Activated T-helper 2 cell treated with anti-CD3 and anti-CD28 coated beads, Interferon-gamma antibody, Interleukin-2, Interleukin-4, amounts not matched to agents 10 μg/mL and 5 μg/mL and 100 μg/mL, durations not matched to agents 14 hours and 24 hours and 36 hours (primary cell): ENCODE measurements around the gene BEAN1. TPM values are rescaled to one million over a fixed set of nuclear protein-coding genes. Genes with fewer than 3 reads are reported as not detected.

Experiments used
- DNase-seq: peaks from one replicate; pipeline ENCODE4 v3.0.0; 2021; ENCODE audit warnings: low spot score
- H3K27ac Mint-ChIP-seq: one replicate; pipeline ENCODE4 v1.8.0; 2021; ENCODE audit warnings: mixed read lengths
- H3K27me3 Mint-ChIP-seq: one replicate; pipeline ENCODE4 v1.8.0; 2021; ENCODE audit warnings: low read depth, mixed read lengths
- H3K36me3 Mint-ChIP-seq: one replicate; pipeline ENCODE4 v1.8.0; 2021; ENCODE audit warnings: low read depth, mixed read lengths
- H3K4me1 Mint-ChIP-seq: one replicate; pipeline ENCODE4 v1.8.0; 2021; ENCODE audit warnings: low read depth, mixed read lengths
- H3K4me3 Mint-ChIP-seq: one replicate; pipeline ENCODE4 v1.8.0; 2021; ENCODE audit warnings: low read depth, mild to moderate bottlenecking, moderate library complexity, mixed read lengths
- H3K9me3 Mint-ChIP-seq: one replicate; pipeline ENCODE4 v1.8.0; 2021; ENCODE audit warnings: mixed read lengths
- intact Hi-C: fragments of 100-400 bp; cut with micrococcal nuclease; formaldehyde crosslinking; loops from one replicate; pipeline ENCODE4 v1.15.1; 2023
- total RNA-seq: library from RNA; stranded (reverse); gene quantifications from 2 replicates; pipeline ENCODE4 v1.2.3, GENCODE V29; 2022

BEAN1 gene
- total RNA-seq, 1 donor from 2014 or later: not detected

DNA sequence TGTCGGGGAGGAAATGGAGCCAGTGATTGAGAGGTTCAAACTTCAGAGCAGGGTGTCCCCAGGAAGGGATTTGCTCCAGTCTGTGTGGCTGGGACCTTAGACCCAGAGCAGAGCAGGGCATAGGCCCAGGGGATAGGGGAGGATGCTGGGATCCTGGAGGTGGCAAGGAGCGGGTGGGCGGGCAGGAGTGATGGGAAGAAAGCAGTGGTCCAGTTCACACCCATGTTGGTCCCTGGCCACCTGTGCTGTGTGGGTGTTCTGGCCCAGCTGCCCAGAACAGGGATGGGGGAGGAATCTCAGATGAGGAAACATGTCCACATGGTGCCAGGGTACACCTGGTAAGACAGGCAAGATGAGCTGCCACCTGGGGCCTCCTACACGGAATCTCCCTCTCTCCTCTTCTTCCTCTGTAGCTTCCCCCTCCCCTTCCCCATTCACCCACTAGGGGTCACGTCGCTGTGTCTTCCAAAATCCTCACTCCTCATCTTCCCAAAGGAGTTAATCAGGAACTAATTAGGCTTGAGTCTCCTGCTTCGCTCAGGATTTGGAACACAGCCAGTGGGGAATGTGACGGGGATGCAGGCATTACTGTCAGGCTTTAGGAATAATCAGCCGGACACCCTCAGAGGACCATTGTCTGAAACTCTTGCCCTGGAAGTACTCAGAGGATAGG is 2.3 kb downstream of the BEAN1 start:
- Mint-ChIP-seq H3K4me3 (no peak overlapping the region), H3K36me3 (no peaks in the 10 kb centered on the region), H3K27ac (no peak overlapping the region), H3K9me3 (no peaks in the 10 kb centered on the region), H3K4me1 (no peaks in the 10 kb centered on the region), H3K27me3 (peaks cover 68% of the 10 kb centered on the region)
- no peak for DNase-seq
- intact Hi-C loops: no loop called here

DNA sequence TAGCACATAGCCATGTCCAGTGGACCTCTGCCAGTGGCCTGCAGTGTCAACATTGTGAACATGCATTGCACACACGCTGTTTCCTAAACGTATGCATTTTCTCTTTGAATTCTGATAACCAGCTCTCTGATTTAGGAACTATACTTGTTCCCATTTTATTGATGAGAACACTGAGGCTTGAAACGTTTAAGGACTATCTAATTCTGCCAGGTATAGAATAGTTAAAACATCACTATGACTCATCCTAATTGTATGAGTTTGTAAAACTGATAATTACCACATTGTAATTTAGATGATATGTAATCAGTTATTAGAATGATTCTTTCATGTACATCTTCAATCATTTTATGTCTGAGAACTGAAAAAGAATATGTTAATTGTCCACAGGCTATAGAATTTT is 3.1 kb downstream of the BEAN1 start:
- H3K27me3 Mint-ChIP-seq: peaks cover 60% of the 10 kb centered on the region
- H3K9me3 Mint-ChIP-seq: no peaks in the 10 kb centered on the region
- H3K36me3 Mint-ChIP-seq: no peaks in the 10 kb centered on the region
- DNase-seq: no peak
- H3K4me3 Mint-ChIP-seq: no peak overlapping the region
- intact Hi-C loops: no loop called here
- H3K27ac Mint-ChIP-seq: no peak overlapping the region
- H3K4me1 Mint-ChIP-seq: no peaks in the 10 kb centered on the region

DNA sequence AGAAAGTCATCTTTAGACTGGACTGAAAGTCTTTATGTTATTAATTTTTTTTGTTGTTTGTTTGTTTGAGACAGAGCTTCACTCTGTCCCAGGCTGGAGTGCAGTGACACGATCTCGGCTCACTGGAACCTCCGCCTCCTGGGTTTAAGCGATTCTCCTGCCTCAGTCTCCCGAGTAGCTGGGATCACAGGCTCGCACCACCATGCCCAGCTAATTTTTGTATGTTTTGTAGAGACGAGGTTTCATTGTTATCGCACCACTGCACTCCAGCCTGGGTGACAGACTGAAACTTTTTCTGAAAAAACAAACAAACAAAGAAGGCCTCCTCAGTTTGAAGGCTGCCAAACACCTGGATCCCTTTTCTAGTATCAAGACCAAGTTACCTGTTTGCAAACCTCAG is 4.7 kb downstream of the BEAN1 start:
- H3K36me3 Mint-ChIP-seq: no peaks in the 10 kb centered on the region
- no peak overlapping the region for H3K27ac Mint-ChIP-seq
- DNase-seq: no peak
- intact Hi-C loops: no loop called here
- no peaks in the 10 kb centered on the region for H3K9me3 Mint-ChIP-seq
- peaks cover 49% of the 10 kb centered on the region for H3K27me3 Mint-ChIP-seq
- H3K4me3 Mint-ChIP-seq: no peak overlapping the region
- H3K4me1 Mint-ChIP-seq: no peaks in the 10 kb centered on the region

DNA sequence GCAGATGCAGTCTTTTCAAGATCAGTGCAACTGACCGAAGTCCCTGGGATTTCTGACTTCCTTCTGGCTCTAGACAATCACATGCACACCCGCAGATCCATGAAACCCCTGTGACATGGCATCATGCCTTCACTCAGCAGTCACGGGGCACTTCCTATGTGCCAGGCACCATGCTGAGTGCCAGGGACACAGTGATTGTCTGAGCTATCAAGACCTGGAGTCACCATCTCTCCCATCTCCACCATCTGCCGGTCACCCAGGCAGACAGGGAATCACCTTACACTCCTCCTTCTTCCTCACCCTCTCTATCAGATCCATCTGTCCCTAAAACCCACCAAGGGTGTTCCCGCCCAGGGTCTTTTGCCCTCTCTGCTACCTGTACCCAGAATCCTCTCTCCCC is 5.3 kb downstream of the BEAN1 start:
- no peak overlapping the region for H3K27ac Mint-ChIP-seq
- no peaks in the 10 kb centered on the region for H3K36me3 Mint-ChIP-seq
- intact Hi-C loops: no loop called here
- H3K4me3 Mint-ChIP-seq: no peak overlapping the region
- no peak for DNase-seq
- no peaks in the 10 kb centered on the region for H3K9me3 Mint-ChIP-seq
- H3K4me1 Mint-ChIP-seq: no peaks in the 10 kb centered on the region
- peaks cover 49% of the 10 kb centered on the region for H3K27me3 Mint-ChIP-seq

DNA sequence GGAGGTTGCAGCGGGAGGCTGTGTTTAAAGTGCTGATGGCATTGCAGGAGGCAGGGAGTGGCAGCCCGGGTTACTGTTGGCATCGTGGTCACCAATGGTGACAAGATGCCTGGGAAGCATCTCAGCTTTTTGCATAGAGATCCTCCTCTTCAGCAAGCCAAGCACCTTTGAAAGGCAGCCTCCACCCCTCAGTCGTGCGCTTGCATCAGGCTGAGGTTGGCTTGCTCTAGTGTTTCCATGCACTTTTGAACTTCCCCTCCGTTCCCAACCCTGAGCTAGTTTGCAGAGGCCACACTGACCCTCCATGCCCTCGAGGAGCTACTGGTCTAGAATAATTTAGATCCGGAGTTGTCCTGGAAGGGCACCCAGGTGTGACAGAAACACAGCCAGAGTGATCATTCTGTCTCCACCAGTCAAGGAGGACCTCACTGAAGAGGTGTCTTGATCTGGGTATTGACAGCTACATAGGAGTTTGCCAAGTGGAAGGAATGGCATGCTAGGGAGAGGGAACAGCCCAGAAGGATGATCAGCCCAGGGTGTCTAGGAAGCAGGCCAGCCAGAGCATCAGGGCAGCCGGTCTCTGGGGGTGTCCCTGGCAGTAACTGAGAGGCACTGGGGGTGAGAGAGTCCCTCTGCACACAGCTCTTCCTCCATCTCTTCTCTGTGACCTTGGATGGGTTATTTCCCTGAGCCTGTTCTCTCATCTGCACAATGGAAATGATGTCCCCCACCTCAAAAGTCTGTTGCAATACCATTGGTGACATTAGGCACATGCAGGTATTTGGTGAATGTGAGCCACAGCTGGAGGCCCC is 7.7 kb downstream of the BEAN1 start:
- Mint-ChIP-seq H3K9me3 (no peaks in the 10 kb centered on the region), H3K27ac (no peak overlapping the region), H3K36me3 (no peaks in the 10 kb centered on the region), H3K4me3 (no peak overlapping the region), H3K4me1 (no peaks in the 10 kb centered on the region), H3K27me3 (peaks cover 28% of the 10 kb centered on the region)
- DNase-seq: no peak
- intact Hi-C loops: no loop called here

DNA sequence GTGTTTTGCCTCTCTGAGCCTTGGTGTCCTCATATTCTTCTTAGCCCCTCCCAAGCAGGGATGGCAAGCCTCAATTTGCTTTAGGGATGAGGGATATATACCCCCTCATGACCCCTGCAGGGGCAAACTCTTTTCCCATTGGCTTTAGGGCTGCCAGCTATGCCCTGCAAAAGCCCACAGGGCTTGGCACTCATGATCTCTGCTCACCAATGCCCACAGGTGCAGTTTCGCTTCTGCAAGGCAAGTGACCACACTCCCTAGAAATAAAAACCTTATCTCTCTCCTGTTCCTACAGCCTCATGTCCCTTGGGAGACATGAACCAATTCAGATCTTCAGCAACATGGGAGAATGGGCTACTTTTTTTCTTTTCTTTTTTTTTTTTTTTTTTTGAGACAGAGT is 8.8 kb downstream of the BEAN1 start:
- H3K4me3 Mint-ChIP-seq: no peak overlapping the region
- no peak overlapping the region for H3K27ac Mint-ChIP-seq
- peaks cover 19% of the 10 kb centered on the region for H3K27me3 Mint-ChIP-seq
- no peaks in the 10 kb centered on the region for H3K4me1 Mint-ChIP-seq
- intact Hi-C loops: no loop called here
- DNase-seq: no peak
- H3K36me3 Mint-ChIP-seq: no peaks in the 10 kb centered on the region
- no peaks in the 10 kb centered on the region for H3K9me3 Mint-ChIP-seq

DNA sequence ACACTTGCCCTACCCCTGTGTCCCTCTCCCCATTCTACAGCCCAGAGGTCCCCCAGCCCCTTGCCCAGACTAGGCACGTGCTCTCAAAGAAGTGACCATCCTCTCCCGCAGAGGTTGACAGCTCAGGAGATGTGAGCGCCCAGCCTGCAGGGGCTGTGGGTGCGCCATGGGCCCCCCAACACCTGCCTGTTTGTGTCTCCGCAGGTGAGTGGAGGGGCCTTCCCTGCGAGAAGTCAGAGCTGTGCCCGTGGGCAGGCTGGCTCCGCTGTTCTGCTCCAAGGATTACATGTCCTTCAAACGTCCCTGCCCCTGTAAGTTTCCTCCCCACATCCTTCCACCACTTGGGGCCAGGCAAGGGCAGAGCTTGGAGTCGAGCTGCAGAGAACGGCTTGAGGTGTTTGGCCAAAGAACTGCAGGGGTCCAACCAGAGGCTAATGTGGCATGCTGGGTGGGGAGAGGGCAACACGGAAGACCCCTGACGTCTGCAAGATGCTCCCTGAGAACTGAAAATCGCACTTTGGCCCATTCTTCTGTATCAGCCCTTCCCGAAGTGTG is 10.4 kb downstream of the BEAN1 start:
- peaks cover 5% of the 10 kb centered on the region for H3K27me3 Mint-ChIP-seq
- no peak for DNase-seq
- no peaks in the 10 kb centered on the region for H3K36me3 Mint-ChIP-seq
- no peaks in the 10 kb centered on the region for H3K9me3 Mint-ChIP-seq
- intact Hi-C loops: no loop called here
- no peaks in the 10 kb centered on the region for H3K4me1 Mint-ChIP-seq
- no peak overlapping the region for H3K27ac Mint-ChIP-seq
- no peak overlapping the region for H3K4me3 Mint-ChIP-seq

DNA sequence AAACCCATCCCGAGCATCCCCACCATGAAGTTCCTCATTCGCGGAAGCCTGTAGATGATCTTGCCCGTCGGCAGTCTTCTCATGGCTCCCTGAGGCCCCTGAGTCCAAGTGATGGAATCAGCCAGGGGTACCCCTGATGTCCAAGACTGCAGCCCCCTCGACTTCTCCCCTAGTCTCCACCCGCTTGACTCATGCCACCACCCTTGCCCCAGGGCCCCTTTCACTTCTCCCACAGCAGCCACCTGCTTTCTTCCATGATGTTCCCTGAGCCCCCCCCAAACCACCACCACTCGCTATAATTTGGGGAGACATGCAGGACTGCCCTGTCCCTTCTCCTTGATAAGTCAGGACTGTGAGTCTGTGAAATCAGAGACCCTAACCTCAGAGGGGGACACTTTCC is 11.4 kb downstream of the BEAN1 start:
- Mint-ChIP-seq H3K9me3 (no peaks in the 10 kb centered on the region), H3K4me3 (no peak overlapping the region), H3K4me1 (no peaks in the 10 kb centered on the region), H3K27ac (no peak overlapping the region), H3K36me3 (no peaks in the 10 kb centered on the region), H3K27me3 (peaks cover 7% of the 10 kb centered on the region)
- intact Hi-C loops: no loop called here
- DNase-seq: no peak

DNA sequence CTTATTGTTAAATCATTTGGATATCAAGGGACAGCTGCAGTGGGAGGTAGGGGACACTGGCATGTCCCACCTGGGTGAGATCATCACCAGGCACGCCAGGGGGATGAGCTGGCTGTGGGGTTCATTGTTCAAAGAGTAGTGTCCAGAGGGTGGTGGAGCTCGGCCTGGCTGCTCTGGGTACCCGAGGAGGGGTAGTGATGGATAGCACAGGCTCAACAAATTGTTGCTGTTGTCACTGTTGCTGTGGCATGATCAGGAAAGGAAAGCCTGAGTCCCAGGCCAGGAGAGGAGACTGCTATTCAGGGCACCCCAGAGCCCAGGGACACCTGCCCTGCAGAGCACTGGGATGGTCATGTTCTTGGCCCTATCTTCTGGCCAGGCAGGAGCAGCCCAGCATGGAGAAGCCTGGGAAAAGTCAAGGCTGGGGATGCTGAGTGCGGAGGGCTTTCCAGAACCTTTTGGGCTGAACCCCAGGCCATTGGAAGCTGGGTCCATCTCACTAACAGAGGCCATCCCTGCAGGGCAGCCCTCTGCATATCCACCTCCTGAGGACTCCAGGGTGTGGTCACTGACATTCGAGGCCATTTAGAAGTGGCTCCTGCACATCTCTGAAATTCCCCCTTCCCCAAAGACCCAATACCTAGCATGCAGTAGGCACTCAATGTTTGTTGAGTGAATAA is 12.1 kb downstream of the BEAN1 start:
- H3K4me1 Mint-ChIP-seq: no peaks in the 10 kb centered on the region
- DNase-seq: no peak
- intact Hi-C loops: no loop called here
- no peaks in the 10 kb centered on the region for H3K9me3 Mint-ChIP-seq
- no peak overlapping the region for H3K27ac Mint-ChIP-seq
- peaks cover 7% of the 10 kb centered on the region for H3K27me3 Mint-ChIP-seq
- H3K36me3 Mint-ChIP-seq: no peaks in the 10 kb centered on the region
- H3K4me3 Mint-ChIP-seq: no peak overlapping the region

DNA sequence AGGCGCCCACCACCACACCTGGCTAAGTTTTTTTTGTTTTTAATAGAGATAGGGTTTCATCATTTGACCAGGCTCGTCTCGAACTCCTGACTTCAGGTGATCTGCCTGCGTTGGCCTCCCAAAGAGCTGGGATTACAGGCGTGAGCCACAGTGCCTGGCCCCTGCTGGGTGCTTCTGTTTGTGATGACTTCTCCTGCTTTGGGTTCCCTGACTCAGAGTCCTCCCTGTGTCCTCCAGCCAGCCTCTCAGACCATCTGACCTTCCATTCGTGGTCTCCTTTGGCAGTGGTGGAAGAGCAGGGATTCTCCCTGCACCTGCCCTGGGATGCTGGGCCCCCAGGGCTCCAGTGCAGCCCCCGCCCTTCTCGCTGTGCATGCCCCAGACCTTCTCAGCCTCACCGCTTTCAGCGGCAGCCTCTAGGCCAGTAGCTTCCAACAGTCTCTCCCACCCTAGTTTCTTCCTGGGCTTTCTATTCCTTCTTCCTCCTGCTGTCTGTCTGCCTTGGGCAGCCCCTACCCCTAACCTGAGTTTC is 13.2 kb downstream of the BEAN1 start:
- Mint-ChIP-seq H3K4me1 (no peaks in the 10 kb centered on the region), H3K4me3 (no peak overlapping the region), H3K27ac (no peak overlapping the region), H3K36me3 (no peaks in the 10 kb centered on the region), H3K27me3 (peaks cover 7% of the 10 kb centered on the region), H3K9me3 (no peaks in the 10 kb centered on the region)
- no peak for DNase-seq
- intact Hi-C loops: no loop called here

DNA sequence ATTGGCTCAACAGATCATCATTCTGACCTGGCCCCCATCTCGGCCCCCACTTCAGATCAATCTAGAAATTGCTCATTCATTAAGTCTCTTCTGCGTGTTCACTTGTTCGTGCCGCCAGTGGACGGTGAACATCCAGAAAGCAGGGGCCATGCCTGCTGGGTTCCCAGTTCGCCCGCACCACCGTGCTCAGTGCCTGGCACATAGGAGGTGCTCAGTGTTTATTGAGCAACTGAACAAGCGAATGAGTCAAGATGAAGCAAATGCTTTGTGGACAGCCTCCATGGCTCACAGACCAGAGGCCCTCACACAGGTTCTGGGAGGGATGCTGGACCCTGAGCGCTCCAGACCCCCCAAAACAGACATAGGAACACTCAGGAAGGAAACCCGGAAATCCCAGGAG is 13.9 kb downstream of the BEAN1 start:
- no peaks in the 10 kb centered on the region for H3K4me1 Mint-ChIP-seq
- DNase-seq: no peak
- no peak overlapping the region for H3K4me3 Mint-ChIP-seq
- intact Hi-C loops: no loop called here
- H3K27me3 Mint-ChIP-seq: peaks cover 10% of the 10 kb centered on the region
- no peaks in the 10 kb centered on the region for H3K36me3 Mint-ChIP-seq
- no peak overlapping the region for H3K27ac Mint-ChIP-seq
- no peaks in the 10 kb centered on the region for H3K9me3 Mint-ChIP-seq

DNA sequence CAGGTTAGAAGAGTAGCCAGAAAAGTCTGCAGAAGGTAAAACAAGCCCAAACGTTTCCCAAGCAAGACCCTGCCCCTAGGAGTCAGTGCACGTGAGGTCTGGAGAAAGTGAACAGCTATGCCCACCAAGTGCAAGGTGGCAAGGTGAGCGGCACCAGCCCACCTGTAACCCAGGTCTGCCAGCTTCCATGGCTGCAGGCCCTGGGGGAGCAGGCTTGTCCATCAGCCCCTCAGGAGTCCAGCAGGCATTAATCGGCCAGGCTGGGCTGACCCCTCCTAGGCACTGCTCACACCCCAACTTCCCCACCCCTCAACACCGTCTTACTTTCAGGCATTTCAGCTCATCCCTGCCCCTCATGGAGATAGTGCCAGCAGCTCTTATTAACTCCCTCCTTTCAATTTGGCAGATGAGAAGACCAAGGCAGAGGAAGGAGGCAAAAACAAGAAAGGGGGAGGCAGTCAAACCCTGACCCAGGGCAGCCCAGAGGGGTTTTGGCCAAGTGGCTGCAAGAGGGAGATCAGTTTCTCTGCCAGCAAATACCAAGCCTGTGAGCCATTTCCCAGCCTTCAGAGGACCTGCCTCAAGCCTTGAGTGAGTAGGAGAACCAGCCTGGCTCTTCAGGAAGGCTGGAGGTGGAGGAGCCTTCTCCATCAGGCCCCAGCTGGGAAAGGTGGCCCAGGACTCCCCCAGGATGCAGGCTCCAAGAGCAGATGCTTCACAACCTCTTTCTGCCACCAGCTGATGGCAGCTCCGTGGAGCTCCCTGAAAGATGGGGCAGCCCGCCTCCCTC is 14.7 kb downstream of the BEAN1 start:
- Mint-ChIP-seq H3K4me3 (no peak overlapping the region), H3K27ac (no peak overlapping the region), H3K9me3 (no peaks in the 10 kb centered on the region), H3K36me3 (no peaks in the 10 kb centered on the region), H3K4me1 (no peaks in the 10 kb centered on the region), H3K27me3 (peaks cover 15% of the 10 kb centered on the region)
- no peak for DNase-seq
- intact Hi-C loops: no loop called here
